ENCODE data around the gene ACRBP.

Gene ACRBP

DNA sequence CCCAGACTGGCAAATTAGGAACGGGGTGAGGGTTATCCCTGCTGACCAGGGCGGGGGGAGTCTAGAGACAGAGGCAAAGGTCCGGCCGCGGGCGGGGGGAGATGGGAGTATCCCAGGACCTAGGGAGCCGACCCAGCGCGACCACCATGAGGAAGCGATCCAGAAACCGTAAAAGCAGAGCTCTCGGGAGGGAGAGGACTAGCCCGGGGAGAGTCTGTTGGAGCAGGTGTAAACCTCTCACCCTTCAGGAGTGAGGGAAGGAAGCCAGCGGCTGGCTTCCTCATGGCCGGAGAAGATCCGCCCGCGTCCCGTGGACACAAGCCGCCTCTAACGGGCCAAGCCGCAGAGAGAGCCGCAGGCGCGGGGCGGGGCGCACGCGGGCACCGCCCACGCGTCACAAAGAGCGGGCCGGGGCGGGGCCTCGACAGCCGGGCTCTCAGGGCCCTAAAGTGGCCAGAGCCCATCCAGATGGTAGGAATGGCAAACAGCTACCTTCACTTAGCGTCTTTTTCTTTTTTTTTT, at the start of gene ACRBP:
ACRBP (minus strand) TSS at position 350 of the 522 bp plus-strand sequence; CDS start at position 284, 66 bp downstream.
- DNase-seq: no peak

DNA sequence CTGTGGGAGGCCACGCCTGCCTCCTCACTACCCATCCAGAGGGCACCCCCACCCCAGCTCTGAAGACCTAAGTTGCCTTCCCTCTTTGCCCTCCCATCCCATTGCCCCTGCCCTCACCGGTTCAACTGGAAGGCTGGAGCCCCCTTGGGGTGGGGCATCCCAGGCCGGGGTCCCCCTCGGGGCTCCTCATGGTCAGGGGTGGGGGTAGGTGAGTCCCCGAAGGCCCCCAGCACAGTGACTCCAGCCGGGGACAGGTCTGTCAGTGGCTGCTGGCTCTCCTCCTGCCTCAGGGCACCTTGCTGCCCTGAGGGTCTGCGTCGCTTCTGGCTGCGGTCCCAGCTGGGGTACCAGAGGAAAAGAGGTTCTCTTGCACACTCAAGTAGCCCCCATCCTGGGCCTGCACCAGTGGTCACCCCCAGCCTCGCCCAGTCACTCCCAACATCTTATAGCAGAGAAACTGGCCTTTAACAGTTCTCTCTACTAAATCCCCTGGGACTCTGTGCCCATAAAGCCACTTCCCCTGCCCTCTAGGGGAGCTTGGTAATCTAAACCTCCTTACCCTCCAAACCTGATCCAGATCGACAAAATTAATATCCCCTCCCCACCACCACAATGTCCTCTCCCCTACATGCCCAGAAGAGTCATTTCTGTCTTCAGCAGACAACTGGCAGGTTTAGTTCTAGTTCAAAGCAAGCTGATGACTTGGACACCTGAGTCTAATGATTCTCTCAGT, 48.2 kb upstream of the ACRBP start:
- no peak for DNase-seq

DNA sequence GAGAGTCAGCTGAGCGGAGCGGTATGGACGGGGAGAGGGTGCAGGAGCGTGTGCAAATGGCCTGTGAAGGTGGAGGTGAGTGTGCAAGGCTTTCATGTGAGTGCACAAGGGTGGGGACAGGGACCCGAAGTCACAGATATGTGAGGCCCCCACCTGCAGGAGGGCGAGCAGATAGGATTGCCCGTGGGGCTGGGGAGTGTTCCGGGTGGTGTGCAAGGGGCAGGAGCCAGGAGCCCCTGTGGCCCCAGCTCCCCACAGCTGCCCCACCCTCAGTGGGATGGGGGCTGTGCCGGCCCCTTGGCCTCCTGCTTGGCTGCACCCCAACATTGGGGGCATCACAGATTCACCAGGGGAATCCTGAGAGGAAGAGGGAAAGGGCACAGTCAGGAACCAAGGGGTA, 47.5 kb upstream of the ACRBP start:
- DNase-seq: no peak

DNA sequence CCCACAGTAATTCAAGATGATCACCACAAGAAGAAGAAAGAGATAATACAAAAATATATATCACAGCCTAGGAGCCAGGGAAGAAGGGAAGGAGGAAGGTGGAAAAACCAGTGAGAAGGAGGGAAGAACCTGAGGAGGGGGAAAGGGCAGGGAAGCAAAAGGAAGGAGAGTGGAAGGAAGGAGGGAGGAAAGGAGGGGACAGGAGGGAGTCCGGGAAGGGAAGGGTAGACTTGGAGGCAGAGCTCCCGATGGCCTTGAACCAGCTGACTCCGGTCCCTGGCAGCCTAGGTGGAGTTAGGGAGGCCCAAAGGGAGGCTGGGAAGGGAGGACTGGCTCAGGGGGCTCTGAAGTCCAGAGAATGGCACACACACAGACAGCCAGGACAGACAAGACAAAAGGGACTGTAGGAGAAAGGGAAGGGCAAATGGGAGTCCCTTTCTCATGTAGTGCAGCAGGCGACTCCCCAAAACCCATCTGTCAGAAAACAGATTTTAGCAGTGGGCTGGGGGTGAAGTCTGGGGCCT, 46.7 kb upstream of the ACRBP start:
- no peak for DNase-seq

DNA sequence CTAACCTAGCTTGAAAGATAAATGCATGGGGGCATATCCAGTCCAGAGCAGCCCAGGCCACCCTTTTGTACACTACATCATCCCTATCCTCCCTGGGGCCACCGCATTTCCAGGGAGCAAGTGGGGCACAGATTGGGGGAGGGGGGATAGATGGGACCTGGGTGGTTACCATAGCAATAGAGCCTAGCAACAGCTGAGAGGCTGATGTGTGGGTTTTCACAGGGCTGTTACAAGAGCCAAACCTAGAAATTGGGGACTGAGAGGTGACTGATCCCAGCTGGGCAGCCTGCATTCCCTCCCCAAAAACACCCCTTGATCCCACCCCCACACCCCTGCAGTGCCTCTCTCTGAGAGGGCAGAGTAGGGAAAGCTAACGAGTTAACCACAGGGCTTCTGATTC, 45.7 kb upstream of the ACRBP start:
- no peak for DNase-seq

DNA sequence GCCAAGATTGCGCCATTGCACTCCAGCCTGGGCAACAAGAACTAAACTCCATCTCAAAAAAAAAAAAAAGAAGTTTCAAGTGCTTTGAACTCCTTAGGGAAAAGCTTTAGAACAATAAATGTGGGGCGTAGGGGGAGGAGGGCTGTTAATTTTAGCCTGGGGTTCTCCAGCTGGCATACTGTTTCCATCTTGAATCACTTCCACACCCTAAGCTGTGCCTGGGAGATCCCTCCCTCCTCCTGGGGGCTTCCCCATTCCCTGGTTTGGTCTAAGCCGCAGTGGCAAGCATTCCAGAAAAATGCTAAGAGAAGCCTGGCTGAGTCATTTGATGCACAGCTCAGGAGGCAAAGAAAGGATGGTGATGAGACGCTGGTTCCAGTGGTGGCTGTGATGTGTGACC, 44.2 kb upstream of the ACRBP start:
- no peak for DNase-seq

DNA sequence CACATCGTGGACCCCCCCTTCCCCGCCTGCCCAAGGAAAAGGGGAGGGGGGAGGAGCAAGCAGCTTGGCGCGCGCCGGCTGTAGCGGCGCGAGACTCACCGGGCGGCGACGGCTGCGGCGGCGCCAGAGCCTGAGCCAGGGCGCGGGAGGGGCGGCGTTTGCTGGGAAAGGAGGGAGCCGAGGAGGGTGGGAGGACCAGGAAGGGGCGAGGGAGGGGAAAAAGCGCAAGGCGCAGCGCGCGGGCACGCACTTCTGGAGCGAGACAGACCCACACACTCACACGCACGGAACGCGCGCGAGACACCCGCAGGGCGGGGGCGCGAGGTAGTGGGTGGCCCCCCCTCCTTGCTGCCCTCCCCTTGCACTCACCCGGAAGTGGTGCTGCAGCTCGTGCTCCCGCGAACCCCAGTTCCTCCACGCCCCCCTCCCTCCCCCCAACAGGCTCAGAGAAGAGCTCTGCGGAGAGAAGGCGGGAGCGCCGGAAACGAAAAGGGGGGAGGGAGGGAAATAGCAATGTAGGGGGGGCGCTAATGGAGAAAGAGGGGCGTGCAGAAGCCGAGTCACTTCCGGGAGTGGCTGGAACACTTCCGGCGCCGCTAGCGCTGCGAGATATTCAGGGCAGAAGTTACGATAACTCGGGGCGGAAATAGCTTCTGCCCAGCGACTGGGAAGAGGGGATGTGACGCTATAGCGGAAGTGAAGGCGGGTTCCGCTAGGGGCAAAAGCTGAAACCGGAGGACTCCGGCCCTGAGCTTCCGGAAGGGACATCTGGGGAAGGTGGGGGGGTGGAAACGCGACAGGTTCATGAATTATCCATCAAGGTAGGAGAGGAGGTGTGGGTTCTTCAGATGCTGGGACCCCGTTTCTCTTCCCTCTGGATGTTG, 42.0 kb upstream of the ACRBP start, which contains the start of gene ZNF384:
ZNF384 (minus strand) TSS at position 377 of the 884 bp plus-strand sequence. CDS start 9,855 bp downstream, outside the sequence.
- peak; percentile 99 for DNase-seq

DNA sequence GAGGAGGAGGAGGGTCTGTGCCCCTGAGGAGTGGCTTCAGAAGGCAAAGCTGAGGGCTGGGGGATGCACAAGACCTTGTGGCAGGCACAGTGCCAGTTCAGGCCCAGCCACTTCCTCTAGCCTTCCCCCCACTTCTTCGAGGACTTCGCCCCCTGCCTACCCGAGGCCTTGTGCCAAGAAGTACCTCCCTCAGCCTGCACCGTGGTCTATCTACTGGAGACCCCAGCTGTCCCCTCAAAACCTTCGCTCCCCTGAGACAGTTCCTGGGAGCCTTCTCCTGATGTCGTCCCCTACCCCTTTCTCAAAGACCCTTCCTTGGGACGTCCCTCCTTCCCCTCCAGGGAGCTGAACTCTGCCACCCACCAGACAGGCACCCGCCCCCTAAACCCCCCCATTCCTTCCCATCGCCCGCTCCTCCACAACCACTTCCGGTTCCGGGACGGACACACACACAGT, 41.3 kb upstream of the ACRBP start:
- DNase-seq: no peak

DNA sequence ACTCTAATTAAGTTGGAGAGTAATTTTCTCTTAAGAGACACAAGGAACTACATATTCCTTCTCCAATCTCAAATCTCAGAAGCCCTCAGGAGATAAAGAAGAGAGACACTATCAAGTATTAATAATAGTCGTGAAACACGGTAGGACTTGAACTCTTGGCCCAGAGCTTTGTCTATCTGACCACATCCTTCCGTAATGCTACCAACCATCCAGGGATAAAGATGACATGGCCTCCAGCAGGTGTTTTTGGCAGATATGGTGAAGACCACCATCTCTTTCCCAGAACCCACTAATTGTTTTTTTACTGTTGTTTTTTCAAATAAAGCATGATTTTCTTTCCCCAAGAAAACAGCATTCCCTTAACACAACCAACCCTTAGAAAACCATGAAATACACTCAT, 38.6 kb upstream of the ACRBP start:
- no peak for DNase-seq

DNA sequence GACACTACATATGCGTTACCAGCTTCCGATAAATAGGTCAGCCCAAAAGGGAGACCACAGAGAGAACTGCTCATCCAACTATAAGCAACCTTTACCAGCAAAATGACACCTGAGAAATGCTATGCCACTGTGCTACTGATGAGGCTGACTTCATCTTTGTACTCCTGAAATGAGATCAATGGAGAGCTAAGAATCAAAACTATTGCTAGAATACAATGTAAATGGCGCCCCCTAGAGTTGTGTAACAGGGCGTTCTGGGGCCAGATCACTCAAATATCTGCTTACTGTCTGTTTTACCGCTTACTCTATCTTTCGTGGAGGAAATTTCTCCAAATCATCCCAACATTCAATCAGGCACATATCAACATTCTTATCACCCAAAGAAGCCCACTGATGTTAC, 37.4 kb upstream of the ACRBP start:
- DNase-seq: peak; percentile 44 to 61

DNA sequence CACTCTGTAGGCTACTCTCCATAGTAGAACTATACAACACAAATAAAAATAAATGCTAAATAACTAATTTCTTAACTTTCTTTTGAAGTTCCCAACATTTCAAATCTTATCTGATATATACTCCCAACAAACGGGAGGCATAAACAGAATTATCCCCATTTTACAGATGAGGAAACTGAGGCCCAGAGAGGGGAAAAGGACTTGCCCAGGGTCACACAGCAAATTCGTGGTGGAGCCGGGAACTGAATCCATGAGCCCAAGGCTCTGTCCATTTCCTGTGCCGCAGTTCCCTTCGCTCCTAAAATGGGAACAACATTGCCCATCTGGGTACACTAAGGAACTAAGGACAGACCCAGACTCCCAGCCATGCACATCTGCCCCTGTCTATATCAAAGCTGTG, 29.7 kb upstream of the ACRBP start:
- no peak for DNase-seq

DNA sequence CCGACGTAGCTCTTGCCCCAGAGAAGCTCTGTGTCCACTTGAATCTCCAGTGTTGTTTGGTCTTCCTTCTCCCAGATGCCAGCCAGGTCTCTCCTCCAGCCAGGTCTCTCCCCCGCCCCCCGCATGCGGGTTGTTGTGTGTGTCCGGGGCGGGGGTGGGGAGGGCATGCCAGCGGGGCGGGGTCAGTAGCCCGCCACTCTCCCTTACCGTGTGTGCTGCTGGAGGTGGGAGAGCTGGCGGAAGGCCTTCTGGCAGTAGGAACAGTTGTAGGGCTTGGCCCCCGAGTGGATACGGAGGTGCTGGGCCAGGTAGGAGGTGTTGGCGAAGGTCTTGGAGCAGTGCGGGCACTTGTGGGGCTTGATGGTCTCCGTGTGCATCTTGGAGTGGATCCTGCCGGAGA, 24.9 kb upstream of the ACRBP start:
- no peak for DNase-seq

DNA sequence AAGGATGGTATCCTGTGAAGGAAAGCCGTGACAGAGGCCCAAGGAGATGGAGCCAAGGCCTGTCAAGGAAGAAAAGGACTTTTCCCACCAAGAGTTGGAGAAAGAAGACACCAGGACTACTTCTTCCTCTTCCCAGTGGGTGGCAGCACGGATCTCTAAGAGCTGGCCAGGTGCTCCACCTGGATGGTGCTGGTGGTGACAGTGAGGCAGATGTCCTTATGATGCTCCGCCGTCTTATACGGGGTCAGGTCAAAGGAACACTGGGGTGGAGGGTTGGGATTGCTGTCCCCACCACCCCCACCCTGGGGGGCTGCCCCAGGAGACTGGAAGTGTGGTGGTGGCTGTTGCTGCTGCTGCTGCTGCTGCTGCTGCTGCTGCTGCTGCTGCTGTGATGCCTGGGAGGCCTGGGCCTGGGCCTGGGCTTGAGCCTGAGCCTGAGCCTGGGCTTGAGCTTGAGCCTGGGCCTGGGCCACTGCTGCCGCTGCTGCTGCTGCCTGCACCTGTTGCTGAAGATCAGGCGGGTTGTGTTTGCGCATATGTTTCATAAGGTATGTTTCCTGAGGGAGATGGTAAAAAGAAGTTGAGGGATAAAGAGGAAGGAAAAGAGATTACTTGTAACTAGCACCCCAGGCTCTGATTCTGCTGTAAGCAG, 20.5 kb upstream of the ACRBP start:
- peak in 1 of 2 experiments; percentile 50 for DNase-seq

DNA sequence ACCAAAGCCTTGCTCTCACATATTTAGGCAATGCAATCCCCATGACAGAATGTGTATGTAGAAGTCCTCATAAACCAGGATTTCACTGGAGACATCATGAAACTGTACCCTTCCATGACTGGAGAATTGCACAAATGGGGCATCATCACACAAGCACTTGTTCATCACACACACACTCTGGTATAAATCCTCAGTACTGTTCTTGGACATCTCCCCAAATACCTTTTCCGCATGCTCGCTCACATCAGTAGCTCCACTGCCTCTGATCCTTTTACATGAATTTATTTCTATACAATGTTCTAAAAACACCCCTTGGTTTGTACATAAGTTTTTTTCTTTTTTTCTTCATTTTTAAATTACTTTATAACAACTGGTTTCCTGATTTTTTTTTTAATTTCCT, 19.0 kb upstream of the ACRBP start:
- DNase-seq: no peak

DNA sequence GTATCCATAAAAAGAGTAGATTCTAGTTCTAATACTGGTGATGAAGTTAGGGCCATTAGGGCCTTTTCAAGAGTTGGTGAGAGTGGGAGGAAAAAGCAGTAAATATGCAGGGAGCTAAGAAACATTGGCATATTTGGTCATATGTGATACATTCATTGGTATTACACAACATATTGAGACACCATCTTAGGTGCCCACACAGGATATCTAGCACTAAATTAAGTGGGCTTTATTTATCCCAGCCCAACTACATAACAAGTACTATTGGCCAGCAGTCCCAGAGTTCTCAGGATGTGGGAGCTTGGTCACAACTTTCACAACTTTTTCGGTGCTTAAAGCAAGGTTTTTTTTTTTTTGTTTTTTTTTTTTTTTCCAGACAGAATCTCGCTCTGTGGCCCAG, 17.7 kb upstream of the ACRBP start:
- no peak for DNase-seq

DNA sequence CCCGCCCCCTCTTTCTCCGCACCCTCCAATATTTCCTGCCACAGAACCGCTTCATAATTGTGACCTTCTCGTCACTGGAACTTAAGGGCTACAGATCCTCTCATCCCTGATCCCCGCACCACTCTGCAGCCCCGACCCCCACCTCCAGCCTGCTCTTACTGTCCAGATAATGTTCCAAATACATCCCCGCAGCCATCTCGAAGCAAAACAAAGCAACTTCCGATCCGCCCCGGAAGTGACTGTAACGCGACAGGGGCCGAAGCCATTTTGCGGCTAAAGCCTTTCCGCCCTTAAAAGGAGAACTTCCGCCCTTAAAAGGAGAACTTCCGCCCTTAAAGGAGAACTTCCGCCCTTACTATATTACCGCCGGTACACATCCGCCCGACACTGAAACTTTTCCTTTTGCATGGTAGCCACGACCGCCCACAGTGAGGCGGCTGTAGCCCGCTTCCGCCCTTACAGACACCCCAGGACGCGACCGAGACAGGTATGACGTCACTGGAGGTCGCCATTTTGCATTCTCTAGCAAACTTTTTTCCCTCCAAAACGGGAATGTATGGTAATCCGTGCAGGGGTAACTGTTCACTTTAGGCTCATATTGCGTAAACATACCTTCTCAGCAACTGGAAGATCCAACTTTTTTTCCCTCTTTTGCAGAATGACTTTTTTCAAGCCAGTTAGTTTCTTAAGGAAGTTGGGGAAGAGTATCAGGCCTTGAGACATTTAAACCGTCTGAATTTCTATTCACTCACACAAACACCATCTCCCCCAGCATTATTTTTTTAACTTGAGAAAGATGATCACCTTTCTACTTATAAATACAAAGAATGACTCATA, 15.9 kb upstream of the ACRBP start, which contains the start of gene ING4:
ING4 (minus strand) TSS at position 214 of the 837 bp plus-strand sequence; CDS start at position 196, 18 bp downstream.
- peak; percentile 100 for DNase-seq

DNA sequence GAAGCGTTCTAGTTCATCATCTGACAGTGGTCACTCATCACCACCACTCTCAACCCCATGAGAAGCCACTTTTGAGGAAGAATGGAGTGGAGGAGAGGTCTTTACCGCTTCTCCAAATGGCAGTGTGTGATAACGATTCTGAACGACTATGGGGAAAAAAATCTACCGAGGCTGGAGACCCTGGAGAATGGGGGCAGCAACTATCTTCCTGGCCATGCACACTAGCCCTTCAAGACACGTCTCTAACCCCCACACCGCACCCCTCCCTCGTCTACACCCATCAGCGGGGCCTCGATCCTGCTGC, 15.3 kb upstream of the ACRBP start:
- no peak for DNase-seq

DNA sequence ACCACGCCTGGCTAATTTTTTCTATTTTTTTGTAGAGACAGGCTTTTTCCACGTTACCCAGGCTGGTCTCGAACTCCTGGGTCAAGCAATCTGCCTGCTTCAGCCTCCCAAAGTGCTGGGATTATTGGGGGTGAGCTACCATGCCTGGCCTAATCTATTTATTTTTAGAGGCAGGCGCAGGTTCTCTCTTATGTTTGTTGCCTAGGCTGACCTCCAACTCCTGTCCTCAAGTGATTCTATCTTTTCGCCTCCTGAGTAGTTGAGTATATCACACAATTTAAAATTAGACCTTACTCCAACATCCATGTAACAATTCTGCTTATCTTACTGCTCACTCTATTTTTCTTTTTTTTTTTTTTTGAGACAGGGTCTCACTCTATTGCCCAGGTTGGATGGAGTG, 6.8 kb upstream of the ACRBP start:
- no peak for DNase-seq

DNA sequence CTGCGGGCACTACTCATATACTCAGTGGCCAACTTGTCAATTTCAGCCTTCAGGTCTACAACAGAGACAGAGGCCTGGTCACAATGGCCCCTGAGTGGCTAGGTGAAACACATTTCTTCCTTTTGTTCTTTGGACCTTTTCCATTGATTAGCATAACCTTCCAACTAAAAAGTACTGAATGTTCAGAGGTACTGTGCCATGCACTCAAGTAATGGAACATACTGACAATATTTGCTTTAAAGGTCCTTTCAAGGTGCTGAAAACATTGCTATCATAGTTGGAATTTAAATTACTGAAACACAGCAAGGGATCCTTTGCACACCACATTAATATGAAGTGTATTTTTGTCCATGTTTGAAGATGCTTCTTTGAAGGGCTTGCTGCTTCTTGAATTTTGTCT, 6.1 kb upstream of the ACRBP start:
- DNase-seq: no peak

DNA sequence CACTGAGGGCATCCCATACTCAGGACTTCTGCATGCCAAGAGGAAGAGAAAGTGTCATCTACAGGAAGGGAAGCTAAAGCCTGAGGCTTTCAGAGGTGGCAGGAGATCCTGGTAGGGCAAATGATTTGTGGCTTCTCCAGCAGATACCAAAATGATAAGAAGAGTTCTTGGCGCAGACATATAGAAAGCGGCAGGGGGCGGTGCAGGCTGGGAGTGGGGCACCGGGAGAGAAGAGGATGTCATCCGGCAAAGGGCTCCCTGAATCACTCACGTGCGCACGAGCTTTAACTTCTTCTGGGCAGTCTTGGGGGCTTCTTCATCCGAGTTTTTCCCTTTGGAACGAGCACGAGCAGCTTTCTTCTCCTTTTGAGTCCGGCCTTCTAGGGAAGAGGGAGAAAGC, 5.2 kb upstream of the ACRBP start:
- DNase-seq: no peak

DNA sequence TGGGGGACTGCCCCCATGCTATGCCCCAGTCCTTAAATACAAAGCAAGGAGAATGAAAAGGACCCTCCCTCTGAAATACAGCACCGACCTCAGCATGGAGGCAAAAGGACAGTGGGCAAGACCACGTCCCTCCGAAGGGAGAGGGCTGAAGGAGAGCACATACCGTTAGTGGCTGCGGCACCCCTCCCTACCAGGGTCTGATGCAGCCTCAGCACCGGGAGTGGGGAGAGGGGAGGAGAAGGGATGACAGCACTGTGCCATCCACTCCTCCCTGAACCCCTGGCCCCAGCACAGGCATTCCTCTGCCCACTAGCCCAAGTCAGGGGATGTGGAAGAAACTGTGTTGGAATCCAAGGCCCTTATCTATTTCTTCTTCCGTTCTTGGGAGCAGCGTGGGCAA, 3.6 kb upstream of the ACRBP start:
- DNase-seq: no peak

Measured in NCI-H1930 (cell line).